ENCODE data around the gene G0S2. TPM values are rescaled to one million over a fixed set of nuclear protein-coding genes. Genes with fewer than 3 reads are reported as not detected.
A peak's percentile ranks its signal among the peaks of the same experiment; 100 is the strongest.

Gene G0S2
- total RNA-seq, 1 experiment from 2014 or later = 3.4 TPM

DNA sequence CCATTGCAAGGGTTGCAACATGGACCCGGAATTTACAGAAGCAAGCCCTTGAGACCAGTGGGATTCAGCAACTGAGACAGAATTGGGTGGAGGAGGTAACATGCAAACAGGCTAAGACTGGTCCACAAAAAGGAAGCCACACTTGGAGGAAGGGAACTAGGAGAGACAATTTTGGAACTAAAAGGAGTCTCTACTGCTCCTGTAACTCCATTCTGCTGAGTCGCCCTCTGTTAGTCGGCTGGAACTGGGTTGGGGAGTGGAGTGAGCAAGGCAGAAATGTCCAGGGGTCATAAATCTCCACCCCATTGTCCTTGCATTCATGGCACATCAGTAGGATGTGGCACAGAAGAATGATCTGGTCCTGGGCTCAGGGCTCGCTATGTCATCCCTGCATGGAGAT, 28.1 kb upstream of the G0S2 start:
- no peak for DNase-seq (ENCODE audit: extremely low read depth, low read depth)

DNA sequence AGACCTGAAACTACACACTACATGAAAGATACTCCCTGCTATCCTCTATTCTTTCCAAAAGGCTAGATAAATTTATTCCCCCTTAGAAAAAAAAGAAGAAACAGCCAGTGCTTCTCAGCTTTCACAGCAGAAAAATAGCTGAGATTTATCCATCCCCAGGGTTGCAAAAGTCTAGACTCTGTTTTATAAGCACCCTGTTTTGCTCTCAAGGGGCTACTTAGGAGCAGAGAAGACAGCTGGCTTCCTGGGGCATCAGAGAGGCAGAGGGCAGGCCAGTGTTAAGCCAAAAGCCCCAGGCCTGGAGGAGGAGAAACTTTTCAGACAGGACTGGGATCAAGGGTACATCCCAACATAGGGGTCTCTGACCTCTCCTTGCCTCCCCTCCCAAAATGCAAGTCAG, 26.9 kb upstream of the G0S2 start:
- no peak for DNase-seq (ENCODE audit: extremely low read depth, low read depth)

DNA sequence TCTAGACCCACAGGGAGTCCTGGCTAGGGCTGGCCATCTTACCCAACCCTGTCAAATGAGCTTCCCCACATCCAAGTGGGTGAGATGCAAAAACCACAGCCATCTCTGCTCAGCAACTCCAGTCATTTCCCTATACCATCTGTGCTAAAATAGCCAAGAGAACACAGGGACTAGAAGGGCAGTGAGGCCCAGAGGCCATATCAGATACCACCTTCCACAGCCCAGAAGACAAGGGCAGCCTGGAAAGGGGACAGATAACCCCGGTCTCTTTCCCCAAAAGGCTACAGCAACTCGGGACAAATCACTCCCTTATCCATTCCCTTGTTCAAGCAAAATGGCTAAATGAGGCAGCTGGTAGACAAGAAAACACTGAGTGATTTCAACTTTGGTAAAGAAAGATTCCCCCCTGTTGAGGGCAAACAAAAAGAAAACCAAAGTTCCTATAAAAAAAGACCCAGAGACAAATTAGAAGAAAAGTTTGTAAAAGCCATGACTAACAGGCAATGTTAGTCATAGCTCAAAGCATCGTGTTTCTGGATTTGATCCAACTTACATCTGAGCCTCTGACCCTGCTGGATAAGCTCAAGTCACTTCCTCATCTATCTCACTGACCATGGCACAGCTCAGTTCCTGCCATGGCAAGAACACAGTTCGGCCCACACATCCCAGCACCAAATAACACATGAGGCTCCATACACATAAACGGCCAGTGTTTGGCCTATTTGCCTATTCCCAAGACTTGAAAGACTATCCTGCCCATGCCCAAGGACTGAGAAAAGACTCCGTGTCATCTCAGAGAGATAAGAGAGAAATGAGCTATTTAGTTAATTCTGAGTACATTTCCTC, 26.1 kb upstream of the G0S2 start:
- peak; percentile 63 for DNase-seq (ENCODE audit: extremely low read depth, low read depth)

DNA sequence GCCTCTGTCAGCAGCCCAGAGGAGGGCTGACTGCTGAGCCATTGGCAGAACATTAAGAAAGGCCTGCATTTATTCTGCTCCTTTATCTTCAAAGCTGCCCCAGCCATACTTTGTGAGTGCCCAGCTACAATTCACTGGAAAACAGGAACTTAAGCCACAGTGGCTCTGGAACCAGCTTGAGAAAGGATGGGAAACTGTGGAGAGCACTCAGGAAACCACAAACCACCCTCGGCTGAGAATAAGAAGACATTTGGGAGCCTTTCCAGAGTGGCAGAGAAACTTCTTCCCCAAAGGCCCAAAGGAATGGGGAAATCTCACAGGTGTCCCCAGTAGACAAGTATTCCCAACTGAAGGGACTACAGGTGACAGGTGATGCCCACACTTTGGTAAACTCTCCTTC, 24.8 kb upstream of the G0S2 start:
- DNase-seq (ENCODE audit: extremely low read depth, low read depth) = no peak

DNA sequence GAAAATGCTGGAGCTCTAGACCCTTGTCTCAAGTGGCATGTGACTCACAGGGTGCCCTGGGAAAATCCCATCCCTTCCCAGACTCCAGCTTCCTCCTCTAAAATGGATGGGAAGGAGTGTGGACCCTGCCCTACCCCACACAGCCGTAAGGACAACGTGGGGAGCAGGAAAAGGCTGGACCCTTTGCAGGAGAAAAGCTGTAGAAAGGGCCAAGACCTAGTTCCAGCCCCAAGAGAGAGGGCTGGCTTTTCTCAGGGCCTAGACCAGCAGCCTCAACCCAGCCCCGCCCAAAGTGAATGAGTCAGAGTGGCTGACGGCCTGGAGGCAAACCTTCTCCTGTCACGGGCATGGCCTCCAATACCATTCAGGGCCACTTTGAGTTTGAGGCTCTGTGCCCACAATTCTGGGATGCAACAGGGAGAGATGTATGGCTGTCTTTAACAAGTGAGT, 24.0 kb upstream of the G0S2 start:
- peak; percentile 73 for DNase-seq (ENCODE audit: extremely low read depth, low read depth)

DNA sequence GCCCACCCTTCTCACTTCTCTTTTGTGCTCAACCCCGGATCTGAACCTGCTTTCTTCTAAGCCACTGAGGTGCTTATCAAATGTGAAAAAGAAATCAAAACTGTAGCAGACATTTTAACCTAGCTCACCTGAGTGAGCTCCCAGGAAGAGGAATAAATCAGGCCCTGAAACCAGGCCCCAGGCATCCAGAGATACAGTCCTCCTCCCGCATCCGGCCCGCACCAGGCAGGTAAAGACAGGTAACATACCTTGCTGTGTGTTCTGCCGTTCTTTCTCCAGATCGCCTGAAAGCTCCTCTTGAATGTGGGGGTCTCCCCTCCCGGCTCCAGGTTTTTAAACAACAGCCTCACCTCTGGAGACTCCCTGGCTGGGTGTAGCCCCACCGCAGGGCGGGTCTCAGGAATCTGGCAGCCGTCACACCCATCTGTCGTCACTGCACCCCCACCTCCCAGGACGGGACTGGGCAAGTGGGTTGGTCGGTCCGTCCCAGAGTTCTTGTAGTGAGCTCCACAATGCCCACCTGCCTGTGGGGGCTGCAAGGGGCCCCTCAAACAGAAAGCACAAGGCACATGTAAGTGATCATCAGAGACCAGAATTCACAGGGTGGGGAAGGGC, 23.0 kb upstream of the G0S2 start, which contains the start of gene LAMB3:
Gene LAMB3 (minus strand): TSS at position 305 of the 615 bp plus-strand sequence. CDS start 1,481 bp downstream, outside the sequence.
- no peak for DNase-seq (ENCODE audit: extremely low read depth, low read depth)

DNA sequence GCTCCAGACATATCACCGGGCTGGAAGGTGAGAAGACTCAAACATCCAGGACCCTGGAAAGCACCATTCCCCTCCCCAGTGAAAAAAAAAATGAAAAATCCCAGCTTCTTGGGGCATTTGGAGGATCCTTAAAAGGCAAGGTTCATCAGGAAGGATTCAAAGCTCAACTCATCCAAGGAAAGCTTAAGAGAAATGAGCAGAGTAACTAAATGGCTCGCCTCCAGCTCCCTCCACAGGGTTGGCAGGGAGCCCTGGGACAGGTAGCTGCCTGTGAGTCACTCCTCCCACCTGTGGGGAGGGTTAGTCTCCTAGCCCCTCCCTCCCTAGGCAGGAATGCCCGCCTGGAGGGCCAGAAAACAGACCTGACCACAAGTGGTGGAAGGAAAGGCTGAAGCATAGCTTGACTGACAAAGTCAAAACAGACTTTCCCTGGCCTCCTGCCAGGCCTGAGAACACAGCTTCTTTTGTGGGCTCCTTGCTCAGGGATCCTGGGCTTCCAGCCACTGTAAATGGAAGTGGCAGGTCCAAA, 22.3 kb upstream of the G0S2 start:
- no peak for DNase-seq (ENCODE audit: extremely low read depth, low read depth)

DNA sequence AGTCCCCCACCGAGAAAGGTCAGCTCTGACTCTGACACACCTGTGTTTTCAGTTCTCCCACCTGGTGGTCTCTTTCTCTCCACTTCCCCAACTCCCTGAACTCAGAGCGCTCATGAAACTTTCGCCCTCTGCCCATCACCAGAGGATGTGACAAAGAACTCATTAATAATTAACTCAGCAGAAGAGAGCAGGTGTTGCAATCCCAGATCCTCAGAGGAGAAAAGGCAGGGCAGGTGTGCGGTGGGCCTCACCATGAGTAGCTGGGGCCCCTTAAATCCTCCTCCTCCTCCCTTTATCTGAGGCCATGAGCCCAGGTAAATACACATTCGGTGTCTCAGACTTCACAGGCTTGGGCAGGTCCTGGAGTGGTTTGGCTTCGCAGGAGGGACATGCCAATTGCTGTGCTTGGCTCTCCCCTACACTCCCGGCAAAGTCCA, 21.3 kb upstream of the G0S2 start:
- DNase-seq (ENCODE audit: extremely low read depth, low read depth) = no peak

DNA sequence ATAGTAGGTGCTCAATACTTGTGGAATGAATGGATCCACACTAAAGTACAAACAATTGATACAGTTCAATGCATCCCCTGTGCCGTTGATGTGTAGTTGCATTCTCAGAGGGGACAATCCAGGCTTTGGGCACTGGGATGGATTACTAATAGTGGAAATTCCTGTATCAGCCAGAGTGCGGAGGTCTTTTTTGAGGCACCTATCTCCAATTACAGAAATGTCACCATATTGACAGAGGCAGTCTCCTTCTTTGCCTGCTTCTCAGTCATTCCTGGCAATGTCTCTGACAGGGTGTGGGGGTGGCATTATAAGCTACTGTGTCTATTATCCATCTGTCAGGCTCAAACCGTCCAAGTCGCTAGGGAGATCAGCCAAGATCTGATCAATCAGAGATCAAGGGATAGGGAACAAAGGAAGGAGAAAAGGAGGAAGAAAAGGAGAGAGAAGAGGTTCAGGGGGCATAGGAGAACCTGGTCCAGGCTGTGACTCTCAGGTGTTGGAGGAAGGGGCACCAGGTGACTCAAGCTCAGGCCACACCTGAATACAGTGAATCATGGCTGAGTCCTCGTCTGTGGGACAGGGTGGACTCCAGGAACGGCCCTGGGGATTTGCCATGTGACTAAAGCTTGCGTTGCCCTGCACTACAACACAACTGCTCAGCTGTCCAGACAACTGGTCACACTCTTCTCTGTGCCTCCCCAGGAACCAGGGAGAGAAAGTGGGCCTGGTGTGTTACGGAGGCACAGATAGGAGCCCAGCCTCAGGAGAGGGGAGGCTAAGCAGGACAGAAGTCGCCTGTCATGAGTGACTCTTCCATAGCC, 19.6 kb upstream of the G0S2 start:
- no peak for DNase-seq (ENCODE audit: extremely low read depth, low read depth)

DNA sequence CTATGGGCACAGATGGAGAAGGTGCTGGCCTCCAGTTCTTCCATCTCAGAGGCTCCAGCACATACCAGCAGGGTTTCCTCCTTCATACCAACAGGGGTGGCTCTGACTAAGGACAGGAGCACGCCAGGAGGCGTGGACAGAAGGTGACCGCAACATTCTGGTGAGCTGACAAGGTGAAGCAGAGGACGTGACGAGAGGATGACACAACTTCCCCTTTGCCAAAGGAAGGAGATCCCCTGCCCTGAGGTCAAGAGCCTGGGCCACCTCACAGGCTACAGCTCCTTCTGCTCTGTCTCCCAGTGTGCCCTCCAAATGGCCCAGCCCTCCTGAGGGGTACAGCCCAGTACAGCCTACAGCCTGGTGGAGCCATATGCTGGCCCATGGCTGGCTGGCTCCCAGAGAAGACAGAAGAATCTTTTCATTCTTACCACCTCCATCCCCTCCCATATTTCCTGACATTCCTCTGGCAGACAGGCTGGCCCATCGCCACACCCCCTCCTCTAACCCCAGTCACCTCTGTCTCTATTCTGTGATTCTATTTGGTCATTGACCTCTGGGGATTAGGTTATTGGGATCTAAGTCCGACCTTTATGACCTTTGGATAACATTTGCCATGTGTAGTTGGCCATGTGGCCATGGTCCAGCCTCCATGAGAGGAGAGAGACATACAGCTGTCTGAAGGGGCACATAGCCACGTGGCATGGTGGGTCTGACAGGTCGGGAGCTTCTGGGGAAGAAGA, 17.9 kb upstream of the G0S2 start:
- no peak for DNase-seq (ENCODE audit: extremely low read depth, low read depth)

DNA sequence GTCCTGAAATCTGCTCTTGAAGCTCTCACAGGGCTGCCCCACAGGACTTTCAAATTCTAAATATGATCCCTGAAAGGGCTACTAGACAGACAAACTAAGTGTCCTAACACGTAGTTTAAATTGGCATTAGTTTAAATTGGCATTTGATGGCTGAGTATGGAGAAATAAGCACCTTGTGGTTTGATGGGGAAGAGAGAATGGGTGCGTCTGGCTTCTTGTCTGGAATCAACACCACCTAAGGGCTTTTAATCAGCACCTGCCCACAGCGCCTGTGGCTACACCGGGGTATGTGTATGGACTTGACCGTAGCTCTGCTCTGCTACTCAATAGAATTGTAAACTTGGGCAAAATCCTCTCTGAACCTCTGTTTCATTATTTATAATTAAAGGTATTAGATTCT, 17.3 kb upstream of the G0S2 start:
- DNase-seq (ENCODE audit: extremely low read depth, low read depth) = no peak

DNA sequence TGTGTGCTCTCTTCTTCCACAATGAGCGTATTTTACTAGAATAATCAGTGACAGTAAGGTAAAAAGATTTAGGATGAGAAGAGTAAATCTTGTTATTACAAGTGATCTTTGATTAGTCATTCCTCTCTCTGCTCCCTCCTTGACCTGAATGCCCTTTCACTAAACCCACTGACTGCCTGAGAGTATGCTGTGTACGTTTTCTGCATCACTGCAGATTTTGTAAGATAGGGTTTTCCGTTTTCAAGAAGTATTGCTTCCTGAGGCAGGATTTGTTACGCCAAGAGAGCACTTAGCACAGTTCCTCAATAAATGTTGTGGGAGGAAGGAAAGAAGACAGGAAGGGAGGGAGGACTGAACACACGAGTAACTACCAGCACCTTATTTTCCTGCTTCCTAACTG, 15.3 kb upstream of the G0S2 start:
- no peak for DNase-seq (ENCODE audit: extremely low read depth, low read depth)

DNA sequence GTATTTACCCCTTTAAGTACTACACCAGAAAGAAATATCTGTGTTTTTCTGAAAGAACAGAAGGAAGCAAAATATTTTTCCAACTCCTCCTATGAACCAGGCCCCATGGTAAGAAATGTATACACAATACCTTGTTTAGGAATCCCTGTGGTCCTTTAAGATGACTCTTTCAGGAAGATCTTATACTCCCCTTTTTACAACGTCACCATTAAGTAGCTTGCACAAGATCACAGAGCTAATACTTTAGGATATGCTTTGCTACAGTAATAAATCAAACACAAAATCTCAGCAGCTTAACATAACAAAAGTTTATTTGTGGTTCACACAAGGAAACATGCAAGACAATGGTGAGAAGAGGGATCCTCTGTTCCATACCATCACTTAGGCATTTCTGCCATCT, 14.1 kb upstream of the G0S2 start:
- no peak for DNase-seq (ENCODE audit: extremely low read depth, low read depth)

DNA sequence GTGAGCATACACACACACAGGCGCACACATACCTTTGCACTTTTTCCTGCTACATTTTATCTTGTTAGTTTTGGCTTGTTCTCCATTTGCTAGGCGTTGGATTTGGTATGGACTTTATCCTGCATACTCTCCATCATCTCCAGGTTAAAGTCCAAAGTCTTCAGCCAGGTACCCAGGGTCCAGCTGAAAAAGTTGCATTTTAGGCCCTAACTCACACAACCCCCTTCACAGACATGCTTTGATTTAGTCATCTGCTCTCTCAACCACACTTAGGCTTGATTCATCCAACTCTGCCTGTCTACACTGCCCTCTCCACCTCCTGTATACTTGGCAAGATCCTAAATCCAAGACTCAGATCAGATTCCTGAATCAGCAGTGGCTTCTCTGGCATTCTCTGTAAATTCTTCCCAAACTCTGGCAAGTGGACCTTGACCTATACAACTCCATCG, 12.3 kb upstream of the G0S2 start:
- DNase-seq (ENCODE audit: extremely low read depth, low read depth) = no peak

DNA sequence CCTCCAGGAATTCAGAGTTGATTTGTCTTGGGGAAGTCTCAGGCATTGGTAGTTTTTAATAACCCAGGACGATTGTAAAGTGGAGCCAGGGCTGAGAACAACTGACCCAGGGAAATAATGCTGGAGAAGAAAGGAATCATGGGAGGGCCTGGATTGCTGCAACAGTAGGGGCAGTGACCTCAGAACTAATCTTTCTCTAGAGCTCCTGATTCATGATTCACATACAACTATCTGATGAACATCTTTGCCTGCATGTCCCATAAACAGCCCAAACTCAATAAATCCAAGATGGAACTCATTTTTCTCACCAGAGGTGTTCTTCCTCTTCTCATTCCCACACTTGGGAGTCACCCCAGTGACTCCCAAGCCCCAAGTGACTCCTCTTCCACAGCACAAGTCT, 8.1 kb upstream of the G0S2 start:
- DNase-seq (ENCODE audit: extremely low read depth, low read depth) = no peak

DNA sequence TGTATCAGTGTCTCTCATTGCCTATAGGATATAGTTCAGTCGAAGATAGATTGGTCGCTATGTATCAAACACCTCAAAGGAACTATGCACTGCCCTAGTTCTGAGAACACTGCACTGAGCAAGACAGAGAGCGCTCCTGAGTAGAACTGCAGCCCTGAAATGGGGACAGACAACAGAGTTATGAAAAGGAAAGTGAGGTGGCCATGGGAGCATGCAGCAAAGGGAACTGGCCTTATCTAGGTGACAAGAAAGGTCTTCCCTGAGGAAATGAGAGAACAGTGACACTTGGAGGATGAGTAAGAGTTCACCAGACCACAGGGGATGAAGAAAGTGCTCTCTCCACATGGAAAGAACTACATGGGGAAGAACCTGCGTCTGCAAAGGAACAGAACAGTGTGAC, 7.5 kb upstream of the G0S2 start:
- no peak for DNase-seq (ENCODE audit: extremely low read depth, low read depth)

DNA sequence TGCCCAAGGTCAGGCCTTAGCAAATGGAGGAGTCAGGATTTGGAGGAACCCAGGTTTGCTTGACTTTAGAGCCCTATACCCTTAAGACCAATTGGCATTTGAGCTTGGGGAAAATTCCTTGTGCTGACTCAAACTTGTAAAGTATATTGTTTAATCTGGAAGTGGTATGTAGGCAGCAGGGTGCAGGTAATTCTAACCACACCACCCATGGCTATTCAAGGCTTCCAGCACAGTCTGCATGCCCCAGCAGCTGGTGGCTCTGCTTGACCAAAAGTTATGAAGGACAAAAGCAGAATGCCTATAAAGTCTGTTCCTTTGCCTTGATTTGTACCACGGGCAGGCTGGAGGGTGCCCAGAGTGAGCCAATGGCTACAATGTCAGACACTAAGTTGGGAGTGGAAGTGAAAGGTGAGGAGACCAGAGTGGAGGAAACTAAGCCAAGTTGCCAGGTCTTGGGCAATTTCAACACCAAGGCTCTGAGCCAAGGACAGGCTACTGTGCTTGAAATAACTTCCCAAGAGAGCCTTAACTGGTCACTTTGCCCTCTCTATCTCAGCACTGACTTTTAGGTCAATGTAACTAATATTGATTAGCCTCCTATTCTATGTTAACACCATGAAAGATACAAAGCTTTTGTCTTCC, 4.7 kb upstream of the G0S2 start:
- no peak for DNase-seq (ENCODE audit: extremely low read depth, low read depth)

DNA sequence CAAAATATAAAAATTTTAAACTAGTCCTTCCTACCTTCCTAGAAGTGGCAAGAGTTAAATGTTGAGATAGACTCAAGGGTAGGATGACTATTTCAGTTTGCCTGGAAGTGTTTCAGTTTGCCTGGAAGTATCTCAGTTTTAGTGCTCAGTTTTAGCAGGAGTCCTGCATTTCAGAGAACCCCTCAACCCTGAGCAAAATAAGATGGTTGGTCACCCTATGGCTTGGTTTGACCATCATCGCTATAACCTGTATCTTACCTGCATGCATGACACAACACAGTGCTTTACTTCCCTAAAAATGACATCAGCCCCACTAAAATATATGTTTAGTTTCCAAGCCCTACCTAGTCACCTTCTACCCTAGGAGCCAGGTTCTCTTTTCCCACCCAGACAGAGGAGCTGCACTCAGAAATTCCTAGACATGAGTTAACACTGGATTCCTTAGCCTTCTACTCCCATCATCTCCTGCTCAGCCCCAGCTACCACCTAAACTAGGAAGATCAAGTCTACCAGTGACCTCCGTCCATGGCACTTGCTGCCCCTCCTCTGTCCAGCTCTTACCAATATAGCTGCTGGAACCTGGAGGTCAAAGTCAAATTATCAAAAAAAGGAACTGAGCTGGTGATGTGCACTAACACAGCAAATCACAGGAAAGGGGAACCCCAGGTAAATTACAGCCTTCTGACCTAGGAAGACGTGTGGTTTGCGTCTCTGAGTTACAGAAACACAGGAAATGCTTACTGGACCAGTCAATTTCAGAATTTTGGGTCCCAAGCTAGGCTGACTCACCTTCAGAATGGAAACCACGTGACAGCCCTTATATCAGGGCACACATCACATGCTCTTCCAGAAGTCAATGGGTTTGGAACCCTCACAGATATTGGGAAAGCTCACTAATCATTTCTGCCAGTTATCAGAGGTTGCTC, 2.2 kb upstream of the G0S2 start:
- no peak for DNase-seq (ENCODE audit: extremely low read depth, low read depth)

All from NCI-H460 (cell line).